Measurements from ENCODE around the gene RNF222. TPM values are rescaled to one million over a fixed set of nuclear protein-coding genes. Genes with fewer than 3 reads are reported as not detected.

The RNF222 gene
- total and polyA plus RNA-seq, 2 experiments from 2014 or later: 0.07 TPM; not detected in 1

DNA sequence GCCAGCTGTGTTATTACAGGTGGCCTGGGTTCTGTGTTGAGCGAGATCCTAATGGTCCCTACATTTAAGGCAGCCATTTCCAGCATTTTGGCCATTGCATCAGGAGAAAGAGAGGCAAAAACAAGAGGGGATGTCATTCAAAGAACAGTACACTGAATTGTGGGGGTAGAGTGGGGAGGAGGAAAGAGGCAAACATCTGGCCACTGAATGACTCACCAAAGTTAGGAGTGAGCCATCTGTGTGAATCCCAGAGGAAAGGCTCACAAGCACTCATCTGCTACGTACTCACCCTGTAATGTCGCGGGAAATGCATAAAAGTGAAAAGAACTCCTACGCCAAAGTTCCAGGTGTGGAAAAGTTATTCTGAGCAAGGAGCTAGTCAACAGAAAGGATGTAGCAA, 37.9 kb downstream of the RNF222 start:
- H3K9me2 ChIP-seq (ENCODE audit: insufficient read depth): peaks cover 5% of the 10 kb centered on the region; the same call in 1 of the 2 replicates
- Mint-ChIP-seq H3K27ac (peak overlapping the region; percentile 83), H3K4me3 (peak overlapping the region; percentile 26; the same call in 2 of the 3 replicates), H3K9me3 (no peaks in the 10 kb centered on the region), H3K4me1 (peaks cover 20% of the 10 kb centered on the region), H3K27me3 (ENCODE audit: insufficient read depth, low read depth, poor library complexity) (peaks cover 8% of the 10 kb centered on the region), H3K36me3 (ENCODE audit: low read depth) (no peaks in the 10 kb centered on the region)
- no peak for TF ChIP-seq EZH2phosphoT487 (IDR thresholded peaks at IDR 0.05; ENCODE audit: unreplicated experiment)
- no peaks in the 10 kb centered on the region for H3K79me2 ChIP-seq (replicated peaks; ENCODE audit: insufficient read depth)
- no peaks in the 10 kb centered on the region for H3K36me3 ChIP-seq (ENCODE audit: insufficient read depth)
- H2AFZ ChIP-seq: 0 out of 2 replicates have a peak overlapping the region, but pooled peaks have one; percentile 28
- H3K4me2 ChIP-seq: no peak overlapping the region
- no peak overlapping the region for H3K4me3 ChIP-seq
- DNase-seq (ENCODE audit: low spot score) (peak; percentile 47), ATAC-seq (peak; percentile 61)
- no peaks in the 10 kb centered on the region; the same call in 1 of the 2 replicates for H3F3A ChIP-seq (replicated peaks; ENCODE audit: low read depth)
- peaks cover 24% of the 10 kb centered on the region for H3K4me1 ChIP-seq (ENCODE audit: insufficient read depth)
- peak overlapping the region; percentile 50 for H3K27ac ChIP-seq (ENCODE audit: low read depth)
- H3K27me3 ChIP-seq (ENCODE audit: insufficient read depth): no peaks in the 10 kb centered on the region
- no peaks in the 10 kb centered on the region for H4K20me1 ChIP-seq (replicated peaks; ENCODE audit: insufficient read depth)

DNA sequence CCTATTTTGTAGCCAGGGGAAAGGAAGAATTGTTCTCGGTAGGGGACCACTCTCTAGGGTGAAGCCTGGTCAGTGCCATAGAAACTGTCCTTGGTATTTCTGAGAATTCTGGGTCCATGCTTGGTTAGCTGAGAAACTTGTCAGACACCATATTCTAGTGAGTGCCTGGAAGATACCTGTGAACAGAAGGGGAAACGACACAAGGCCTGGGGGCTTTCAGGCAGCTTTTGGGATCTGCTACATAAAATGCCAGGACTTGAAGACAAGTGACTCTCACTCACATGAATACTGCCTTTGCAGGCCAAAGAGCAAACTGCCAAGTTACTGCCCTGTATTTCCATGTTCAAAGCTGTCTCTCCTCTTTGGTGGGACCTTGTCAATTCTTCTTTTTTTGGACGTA, 39.7 kb downstream of the RNF222 start:
- H3K9me3 Mint-ChIP-seq: no peaks in the 10 kb centered on the region; the same call in 2 of the 3 replicates
- H3K27ac Mint-ChIP-seq: no peak overlapping the region
- no peak overlapping the region for H3K4me3 Mint-ChIP-seq
- H3K4me1 Mint-ChIP-seq: peaks cover 25% of the 10 kb centered on the region
- ATAC-seq: no peak
- Histone ChIP-seq H3K27ac (ENCODE audit: low read depth) (no peak overlapping the region), H3F3A (replicated peaks; ENCODE audit: low read depth) (no peaks in the 10 kb centered on the region; the same call in 1 of the 2 replicates), H3K9me2 (ENCODE audit: insufficient read depth) (peaks cover 5% of the 10 kb centered on the region; the same call in 1 of the 2 replicates), H3K4me3 (no peak overlapping the region), H3K79me2 (replicated peaks; ENCODE audit: insufficient read depth) (no peaks in the 10 kb centered on the region), H3K4me2 (no peak overlapping the region), H2AFZ (no peak overlapping the region), H3K4me1 (ENCODE audit: insufficient read depth) (peaks cover 27% of the 10 kb centered on the region), H3K36me3 (ENCODE audit: insufficient read depth) (no peaks in the 10 kb centered on the region), H3K27me3 (ENCODE audit: insufficient read depth) (no peaks in the 10 kb centered on the region), H4K20me1 (replicated peaks; ENCODE audit: insufficient read depth) (no peaks in the 10 kb centered on the region)
- DNase-seq (ENCODE audit: low spot score): no peak
- H3K27me3 Mint-ChIP-seq (ENCODE audit: insufficient read depth, low read depth, poor library complexity): peaks cover 8% of the 10 kb centered on the region
- H3K36me3 Mint-ChIP-seq (ENCODE audit: low read depth): no peaks in the 10 kb centered on the region
- TF ChIP-seq CREB1 (CRISPR knock-in tag; IDR thresholded peaks at IDR 0.05; ENCODE audit: low read depth) (no peak), STAT1 (IDR thresholded peaks at IDR 0.05; ENCODE audit: unreplicated experiment) (no peak), ZNF331 (CRISPR knock-in tag; IDR thresholded peaks at IDR 0.05; ENCODE audit: low read depth) (no peak), EZH2phosphoT487 (IDR thresholded peaks at IDR 0.05; ENCODE audit: unreplicated experiment) (no peak), EZH2 (IDR thresholded peaks at IDR 0.05; ENCODE audit: low read depth, unreplicated experiment) (no peak), NANOG (IDR thresholded peaks at IDR 0.05; ENCODE audit: borderline replicate concordance) (no peak)
- TF ChIP-seq, protein P1, sequence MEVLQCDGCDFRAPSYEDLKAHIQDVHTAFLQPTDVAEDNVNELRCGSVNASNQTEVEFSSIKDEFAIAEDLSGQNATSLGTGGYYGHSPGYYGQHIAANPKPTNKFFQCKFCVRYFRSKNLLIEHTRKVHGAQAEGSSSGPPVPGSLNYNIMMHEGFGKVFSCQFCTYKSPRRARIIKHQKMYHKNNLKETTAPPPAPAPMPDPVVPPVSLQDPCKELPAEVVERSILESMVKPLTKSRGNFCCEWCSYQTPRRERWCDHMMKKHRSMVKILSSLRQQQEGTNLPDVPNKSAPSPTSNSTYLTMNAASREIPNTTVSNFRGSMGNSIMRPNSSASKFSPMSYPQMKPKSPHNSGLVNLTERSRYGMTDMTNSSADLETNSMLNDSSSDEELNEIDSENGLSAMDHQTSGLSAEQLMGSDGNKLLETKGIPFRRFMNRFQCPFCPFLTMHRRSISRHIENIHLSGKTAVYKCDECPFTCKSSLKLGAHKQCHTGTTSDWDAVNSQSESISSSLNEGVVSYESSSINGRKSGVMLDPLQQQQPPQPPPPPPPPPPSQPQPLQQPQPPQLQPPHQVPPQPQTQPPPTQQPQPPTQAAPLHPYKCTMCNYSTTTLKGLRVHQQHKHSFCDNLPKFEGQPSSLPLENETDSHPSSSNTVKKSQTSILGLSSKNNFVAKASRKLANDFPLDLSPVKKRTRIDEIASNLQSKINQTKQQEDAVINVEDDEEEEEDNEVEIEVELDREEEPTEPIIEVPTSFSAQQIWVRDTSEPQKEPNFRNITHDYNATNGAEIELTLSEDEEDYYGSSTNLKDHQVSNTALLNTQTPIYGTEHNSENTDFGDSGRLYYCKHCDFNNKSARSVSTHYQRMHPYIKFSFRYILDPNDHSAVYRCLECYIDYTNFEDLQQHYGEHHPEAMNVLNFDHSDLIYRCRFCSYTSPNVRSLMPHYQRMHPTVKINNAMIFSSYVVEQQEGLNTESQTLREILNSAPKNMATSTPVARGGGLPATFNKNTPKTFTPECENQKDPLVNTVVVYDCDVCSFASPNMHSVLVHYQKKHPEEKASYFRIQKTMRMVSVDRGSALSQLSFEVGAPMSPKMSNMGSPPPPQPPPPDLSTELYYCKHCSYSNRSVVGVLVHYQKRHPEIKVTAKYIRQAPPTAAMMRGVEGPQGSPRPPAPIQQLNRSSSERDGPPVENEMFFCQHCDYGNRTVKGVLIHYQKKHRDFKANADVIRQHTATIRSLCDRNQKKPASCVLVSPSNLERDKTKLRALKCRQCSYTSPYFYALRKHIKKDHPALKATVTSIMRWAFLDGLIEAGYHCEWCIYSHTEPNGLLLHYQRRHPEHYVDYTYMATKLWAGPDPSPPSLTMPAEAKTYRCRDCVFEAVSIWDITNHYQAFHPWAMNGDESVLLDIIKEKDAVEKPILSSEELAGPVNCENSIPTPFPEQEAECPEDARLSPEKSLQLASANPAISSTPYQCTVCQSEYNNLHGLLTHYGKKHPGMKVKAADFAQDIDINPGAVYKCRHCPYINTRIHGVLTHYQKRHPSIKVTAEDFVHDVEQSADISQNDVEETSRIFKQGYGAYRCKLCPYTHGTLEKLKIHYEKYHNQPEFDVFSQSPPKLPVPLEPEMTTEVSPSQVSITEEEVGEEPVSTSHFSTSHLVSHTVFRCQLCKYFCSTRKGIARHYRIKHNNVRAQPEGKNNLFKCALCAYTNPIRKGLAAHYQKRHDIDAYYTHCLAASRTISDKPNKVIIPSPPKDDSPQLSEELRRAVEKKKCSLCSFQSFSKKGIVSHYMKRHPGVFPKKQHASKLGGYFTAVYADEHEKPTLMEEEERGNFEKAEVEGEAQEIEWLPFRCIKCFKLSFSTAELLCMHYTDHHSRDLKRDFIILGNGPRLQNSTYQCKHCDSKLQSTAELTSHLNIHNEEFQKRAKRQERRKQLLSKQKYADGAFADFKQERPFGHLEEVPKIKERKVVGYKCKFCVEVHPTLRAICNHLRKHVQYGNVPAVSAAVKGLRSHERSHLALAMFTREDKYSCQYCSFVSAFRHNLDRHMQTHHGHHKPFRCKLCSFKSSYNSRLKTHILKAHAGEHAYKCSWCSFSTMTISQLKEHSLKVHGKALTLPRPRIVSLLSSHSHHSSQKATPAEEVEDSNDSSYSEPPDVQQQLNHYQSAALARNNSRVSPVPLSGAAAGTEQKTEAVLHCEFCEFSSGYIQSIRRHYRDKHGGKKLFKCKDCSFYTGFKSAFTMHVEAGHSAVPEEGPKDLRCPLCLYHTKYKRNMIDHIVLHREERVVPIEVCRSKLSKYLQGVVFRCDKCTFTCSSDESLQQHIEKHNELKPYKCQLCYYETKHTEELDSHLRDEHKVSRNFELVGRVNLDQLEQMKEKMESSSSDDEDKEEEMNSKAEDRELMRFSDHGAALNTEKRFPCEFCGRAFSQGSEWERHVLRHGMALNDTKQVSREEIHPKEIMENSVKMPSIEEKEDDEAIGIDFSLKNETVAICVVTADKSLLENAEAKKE (CRISPR knock-in tag; IDR thresholded peaks at IDR 0.05): no peak
- TF ChIP-seq, protein P2, sequence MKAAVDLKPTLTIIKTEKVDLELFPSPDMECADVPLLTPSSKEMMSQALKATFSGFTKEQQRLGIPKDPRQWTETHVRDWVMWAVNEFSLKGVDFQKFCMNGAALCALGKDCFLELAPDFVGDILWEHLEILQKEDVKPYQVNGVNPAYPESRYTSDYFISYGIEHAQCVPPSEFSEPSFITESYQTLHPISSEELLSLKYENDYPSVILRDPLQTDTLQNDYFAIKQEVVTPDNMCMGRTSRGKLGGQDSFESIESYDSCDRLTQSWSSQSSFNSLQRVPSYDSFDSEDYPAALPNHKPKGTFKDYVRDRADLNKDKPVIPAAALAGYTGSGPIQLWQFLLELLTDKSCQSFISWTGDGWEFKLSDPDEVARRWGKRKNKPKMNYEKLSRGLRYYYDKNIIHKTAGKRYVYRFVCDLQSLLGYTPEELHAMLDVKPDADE (IDR thresholded peaks at IDR 0.05): no peak
- TF ChIP-seq, protein P3, sequence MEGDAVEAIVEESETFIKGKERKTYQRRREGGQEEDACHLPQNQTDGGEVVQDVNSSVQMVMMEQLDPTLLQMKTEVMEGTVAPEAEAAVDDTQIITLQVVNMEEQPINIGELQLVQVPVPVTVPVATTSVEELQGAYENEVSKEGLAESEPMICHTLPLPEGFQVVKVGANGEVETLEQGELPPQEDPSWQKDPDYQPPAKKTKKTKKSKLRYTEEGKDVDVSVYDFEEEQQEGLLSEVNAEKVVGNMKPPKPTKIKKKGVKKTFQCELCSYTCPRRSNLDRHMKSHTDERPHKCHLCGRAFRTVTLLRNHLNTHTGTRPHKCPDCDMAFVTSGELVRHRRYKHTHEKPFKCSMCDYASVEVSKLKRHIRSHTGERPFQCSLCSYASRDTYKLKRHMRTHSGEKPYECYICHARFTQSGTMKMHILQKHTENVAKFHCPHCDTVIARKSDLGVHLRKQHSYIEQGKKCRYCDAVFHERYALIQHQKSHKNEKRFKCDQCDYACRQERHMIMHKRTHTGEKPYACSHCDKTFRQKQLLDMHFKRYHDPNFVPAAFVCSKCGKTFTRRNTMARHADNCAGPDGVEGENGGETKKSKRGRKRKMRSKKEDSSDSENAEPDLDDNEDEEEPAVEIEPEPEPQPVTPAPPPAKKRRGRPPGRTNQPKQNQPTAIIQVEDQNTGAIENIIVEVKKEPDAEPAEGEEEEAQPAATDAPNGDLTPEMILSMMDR (conservative IDR thresholded peaks at IDR 0.05; ENCODE audit: low read depth in 2 of 2): no peak

All from GM23338 (cell line).